ENCODE data around the gene TPCN2. TPM values are rescaled to one million over a fixed set of nuclear protein-coding genes. Genes with fewer than 3 reads are reported as not detected.

TPCN2 gene
- total and polyA plus RNA-seq, 9 of the 15 experiments (the other 6 are each of a cell fraction or from before 2014, with no cell fraction given), result 0.66 to 10.2 (median 4.6) TPM

GRCh38 chr11:69145050-69145380 is 96.3 kb downstream of the TPCN2 start:
- in situ Hi-C loops (cut with MboI), result no loop called here
- FAIRE-seq (no peak), ATAC-seq (no peak), DNase-seq (ENCODE audit: extremely low read depth in 1 of 4, low spot score in 3 of 4) (no peak)
- Histone ChIP-seq H3K27me3 (ENCODE audit: control insufficient read depth in 2 of 2, insufficient read depth in 2 of 2, low read length in 2 of 2) (no peaks in the 10 kb centered on the region; a peak in 1 of 5 replicates), H4K20me1 (replicated peaks; ENCODE audit: control insufficient read depth, insufficient read depth, low read length) (no peaks in the 10 kb centered on the region), H3K9me3 (replicated peaks; ENCODE audit: control insufficient read depth, insufficient read depth, low read depth, low read length) (no peaks in the 10 kb centered on the region), H3K9me1 (ENCODE audit: control insufficient read depth, insufficient read depth, low read length) (no peaks in the 10 kb centered on the region), H3K27ac (ENCODE audit: extremely low read depth, low read depth, low read length) (no peak overlapping the region), H3K36me3 (ENCODE audit: control insufficient read depth, insufficient read depth, low read length) (no peaks in the 10 kb centered on the region), H3K9ac (ENCODE audit: insufficient read depth in 1 of 2, low read depth in 2 of 2, low read length in 2 of 2) (no peak overlapping the region), H3K79me2 (ENCODE audit: control insufficient read depth, insufficient read depth, low read length) (no peaks in the 10 kb centered on the region), H3K4me3 (no peak overlapping the region), H3K4me1 (replicated peaks in 1 of 2; ENCODE audit: control insufficient read depth in 2 of 2, insufficient read depth in 2 of 2, low read length in 2 of 2) (no peaks in the 10 kb centered on the region; a peak in 1 of 5 replicates), H3K4me2 (ENCODE audit: insufficient read depth, low read length) (no peak overlapping the region), H2AFZ (ENCODE audit: low read depth, low read length) (no peak overlapping the region)
- intact Hi-C loops (cut with micrococcal nuclease), result no loop called here
- CTCF ChIA-PET (ENCODE audit: low intra/inter-chr PET ratio), result no interaction called here
- BruUV-seq (replicated peaks), result no TSS peak
- WGBS (ENCODE audit: insufficient coverage, low coverage, missing lambda C conversion rate), result 12% methylated on average over 4 of the region's 4 CpGs
- POLR2A ChIA-PET, result no interaction called here
- TF ChIP-seq NR3C1 (CRISPR knock-in tag; IDR thresholded peaks at IDR 0.05) (no peak), GABPB1 (CRISPR knock-in tag; IDR thresholded peaks at IDR 0.05) (no peak), ZNF639 (CRISPR knock-in tag; conservative IDR thresholded peaks at IDR 0.05 in 1 of 2, IDR thresholded peaks at IDR 0.05 in 1 of 2) (no peak), SIX5 (IDR thresholded peaks at IDR 0.05; ENCODE audit: borderline replicate concordance in 1 of 2, insufficient read depth in 1 of 2, low read depth in 1 of 2, low read length in 2 of 2) (no peak), HBP1 (CRISPR knock-in tag; IDR thresholded peaks at IDR 0.05) (no peak), ELF2 (CRISPR knock-in tag; IDR thresholded peaks at IDR 0.05) (no peak), ZNF143 (CRISPR knock-in tag; IDR thresholded peaks at IDR 0.05) (no peak), ZNF79 (CRISPR knock-in tag; IDR thresholded peaks at IDR 0.05; ENCODE audit: low read depth) (no peak), GATAD2A (IDR thresholded peaks at IDR 0.05) (no peak), SRSF3 (IDR thresholded peaks at IDR 0.05; ENCODE audit: insufficient read depth, low read length) (no peak)
- TF ChIP-seq, protein P1, sequence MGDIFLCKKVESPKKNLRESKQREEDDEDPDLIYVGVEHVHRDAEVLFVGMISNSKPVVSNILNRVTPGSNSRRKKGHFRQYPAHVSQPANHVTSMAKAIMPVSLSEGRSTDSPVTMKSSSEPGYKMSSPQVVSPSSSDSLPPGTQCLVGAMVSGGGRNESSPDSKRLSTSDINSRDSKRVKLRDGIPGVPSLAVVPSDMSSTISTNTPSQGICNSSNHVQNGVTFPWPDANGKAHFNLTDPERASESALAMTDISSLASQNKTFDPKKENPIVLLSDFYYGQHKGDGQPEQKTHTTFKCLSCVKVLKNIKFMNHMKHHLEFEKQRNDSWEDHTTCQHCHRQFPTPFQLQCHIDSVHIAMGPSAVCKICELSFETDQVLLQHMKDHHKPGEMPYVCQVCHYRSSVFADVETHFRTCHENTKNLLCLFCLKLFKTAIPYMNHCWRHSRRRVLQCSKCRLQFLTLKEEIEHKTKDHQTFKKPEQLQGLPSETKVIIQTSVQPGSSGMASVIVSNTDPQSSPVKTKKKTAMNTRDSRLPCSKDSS (IDR thresholded peaks at IDR 0.05; ENCODE audit: low read depth, partially characterized antibody), result no peak
- TF ChIP-seq, protein P2, sequence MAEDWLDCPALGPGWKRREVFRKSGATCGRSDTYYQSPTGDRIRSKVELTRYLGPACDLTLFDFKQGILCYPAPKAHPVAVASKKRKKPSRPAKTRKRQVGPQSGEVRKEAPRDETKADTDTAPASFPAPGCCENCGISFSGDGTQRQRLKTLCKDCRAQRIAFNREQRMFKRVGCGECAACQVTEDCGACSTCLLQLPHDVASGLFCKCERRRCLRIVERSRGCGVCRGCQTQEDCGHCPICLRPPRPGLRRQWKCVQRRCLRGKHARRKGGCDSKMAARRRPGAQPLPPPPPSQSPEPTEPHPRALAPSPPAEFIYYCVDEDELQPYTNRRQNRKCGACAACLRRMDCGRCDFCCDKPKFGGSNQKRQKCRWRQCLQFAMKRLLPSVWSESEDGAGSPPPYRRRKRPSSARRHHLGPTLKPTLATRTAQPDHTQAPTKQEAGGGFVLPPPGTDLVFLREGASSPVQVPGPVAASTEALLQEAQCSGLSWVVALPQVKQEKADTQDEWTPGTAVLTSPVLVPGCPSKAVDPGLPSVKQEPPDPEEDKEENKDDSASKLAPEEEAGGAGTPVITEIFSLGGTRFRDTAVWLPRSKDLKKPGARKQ (CRISPR knock-in tag; IDR thresholded peaks at IDR 0.05), result no peak

Measured in K562 (cell line).